Thymus (tissue), 11 donors: ENCODE measurements around the gene NFU1. TPM values are rescaled to one million over a fixed set of nuclear protein-coding genes. Genes with fewer than 3 reads are reported as not detected.
A peak's percentile ranks its signal among the peaks of the same experiment; 100 is the strongest.

ENCODE experiments used
- DNase-seq, 9 donors: peaks; one replicate each; pipeline ENCODE4 v3.0.0-alpha.2; 2013; ENCODE audit warnings: low spot score in 9 of 9, low read depth in 6 of 9, missing footprints in 1 of 9
- H3K27ac ChIP-seq, 2 donors: one replicate each; pipeline ENCODE4 v1.5.1; 2013; ENCODE audit warnings: control low read depth in 1 of 2, low read depth in 1 of 2, low read length in 1 of 2, mild to moderate bottlenecking in 1 of 2, moderate library complexity in 1 of 2
- H3K27me3 ChIP-seq, 2 donors: one replicate each; pipeline ENCODE4 v1.5.1; 2013; ENCODE audit warnings: low read length in 1 of 2; ENCODE audit not compliant: control insufficient read depth in 2 of 2, insufficient read depth in 1 of 2
- H3K36me3 ChIP-seq, 2 donors: one replicate each; pipeline ENCODE4 v1.5.1; 2013; ENCODE audit warnings: low read length in 1 of 2, mild to moderate bottlenecking in 1 of 2, moderate library complexity in 1 of 2; ENCODE audit not compliant: control insufficient read depth in 2 of 2, insufficient read depth in 2 of 2
- H3K4me1 ChIP-seq, 2 donors: one replicate each; pipeline ENCODE4 v1.5.1; 2013; ENCODE audit warnings: low read length in 2 of 2; ENCODE audit not compliant: control insufficient read depth in 2 of 2, insufficient read depth in 2 of 2
- H3K4me3 ChIP-seq, 2 donors: one replicate each; pipeline ENCODE4 v1.5.1; 2013; ENCODE audit warnings: low read length in 2 of 2, control low read depth in 1 of 2, mild to moderate bottlenecking in 1 of 2
- H3K9me3 ChIP-seq, 2 donors: one replicate each; pipeline ENCODE4 v1.5.1; 2013; ENCODE audit warnings: low read length in 1 of 2, mild to moderate bottlenecking in 1 of 2; ENCODE audit not compliant: control insufficient read depth in 2 of 2, insufficient read depth in 1 of 2
- WGBS: extraction: QIAGEN DNeasy Blood & Tissue Kit; methylation state at CpG from one replicate; pipeline ENCODE4 v1.1.7; 2013; 5-methylcytosine and 5-hydroxymethylcytosine counted together
- polyA plus RNA-seq: library from polyadenylated mRNA; stranded (reverse); fragments of 200-250 nt; gene quantifications from one replicate; pipeline ENCODE4 v1.2.3, GENCODE V29; 2013
- total RNA-seq: library from RNA; stranded (reverse); fragments of 120-200 nt; gene quantifications from one replicate; pipeline ENCODE4 v1.2.4, GENCODE V29; 2013
- donor health status: healthy.

Gene NFU1
- total and polyA plus RNA-seq, 2 donors, result 42.8 to 77.2 TPM

DNA sequence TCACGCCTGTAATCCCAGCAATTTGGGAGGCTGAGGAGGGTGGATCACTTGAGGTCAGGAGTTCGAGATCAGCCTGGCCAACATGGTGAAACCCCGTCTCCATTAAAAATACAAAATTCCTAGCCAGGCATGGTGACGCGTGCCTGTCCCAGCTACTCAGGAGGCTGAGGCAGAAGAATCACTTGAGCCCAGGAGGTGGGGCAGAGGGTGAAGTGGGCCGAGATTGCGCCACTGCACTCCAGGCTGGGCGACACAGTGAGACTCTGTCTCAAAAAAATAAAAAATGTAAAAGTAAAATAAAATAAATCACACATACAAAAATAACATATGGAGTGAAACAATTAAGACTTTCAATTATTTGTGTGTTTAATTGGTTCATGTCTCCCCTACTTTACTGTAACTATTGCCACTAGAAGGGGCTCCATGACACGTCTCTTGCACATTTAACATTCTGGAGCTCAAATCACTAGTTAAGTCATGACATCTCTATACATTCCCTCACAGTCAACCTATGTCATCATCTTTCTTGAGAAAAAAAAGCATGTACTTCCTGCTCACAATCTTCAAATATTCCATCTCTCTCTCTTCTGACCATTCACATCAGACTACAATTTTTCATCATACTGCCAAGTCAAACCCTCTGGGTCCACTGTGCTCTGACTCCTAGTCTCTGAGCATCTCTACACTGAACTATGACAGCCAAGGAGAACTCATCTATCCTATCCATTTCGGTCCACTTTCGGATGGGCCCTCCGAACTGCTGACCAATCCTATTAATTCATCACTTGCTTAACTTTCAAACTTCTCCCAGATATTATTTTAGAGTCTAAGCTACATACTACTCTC, 56.9 kb downstream of the NFU1 start:
- Histone ChIP-seq H3K27ac (no peak overlapping the region), H3K36me3 (peaks cover 0 to 3% of the 10 kb centered on the region in 2 donors), H3K4me3 (no peak overlapping the region), H3K27me3 (no peaks in the 10 kb centered on the region), H3K9me3 (no peaks in the 10 kb centered on the region), H3K4me1 (no peaks in the 10 kb centered on the region)
- WGBS, result 97% methylated on average over 12 of the region's 12 CpGs
- no peak for DNase-seq

- Histone ChIP-seq H3K4me1 (no peaks in the 10 kb centered on the region), H3K27me3 (no peaks in the 10 kb centered on the region), H3K36me3 (peaks cover 9 to 10% of the 10 kb centered on the region in 2 donors), H3K9me3 (no peaks in the 10 kb centered on the region), H3K27ac (no peak overlapping the region), H3K4me3 (no peak overlapping the region)
- 97% methylated on average over 6 of the region's 6 CpGs for WGBS
- no peak for DNase-seq
These were observed 60.8 kb downstream of the NFU1 start for GRCh38 chr2:69376403-69376802.

DNA sequence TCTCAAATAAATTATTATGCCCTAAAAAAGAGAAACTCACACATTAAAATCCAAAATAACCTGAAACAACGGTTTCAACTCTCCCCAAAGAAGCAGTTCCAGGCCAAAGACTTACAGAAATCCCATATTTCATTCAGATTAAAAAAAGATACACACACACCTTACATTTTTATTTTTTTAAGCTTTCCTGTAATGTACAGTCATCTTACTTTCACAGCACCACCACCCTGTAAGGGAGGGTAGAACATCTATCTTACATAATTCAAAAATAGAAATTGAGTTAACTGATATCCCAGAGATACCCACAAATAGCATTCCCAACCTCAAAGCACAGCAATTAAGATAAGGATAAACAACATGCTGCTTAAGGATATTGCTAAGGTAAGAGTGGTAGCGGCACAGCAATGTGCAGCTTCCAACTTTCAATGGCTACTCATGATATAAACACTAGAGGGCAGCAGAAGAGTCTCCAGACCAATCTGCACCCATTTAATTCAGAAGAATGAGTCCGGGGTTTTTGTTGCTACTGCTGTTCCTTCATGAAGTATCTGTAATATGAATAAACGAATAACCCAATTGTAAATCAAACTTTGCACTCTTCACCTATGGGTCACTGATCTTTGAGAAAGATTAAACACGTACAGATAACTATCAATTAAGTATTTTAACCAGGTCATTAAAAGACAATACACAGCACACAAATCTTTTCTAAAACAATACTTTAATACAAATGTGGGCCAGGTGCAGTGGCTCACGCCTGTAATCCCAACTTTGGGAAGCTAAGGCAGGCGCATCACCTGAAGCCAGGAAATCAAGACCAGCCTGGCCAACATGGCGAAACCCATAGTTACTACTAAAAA, 61.5 kb downstream of the NFU1 start:
- DNase-seq, result peak in 3 of 9 donors; percentile 9 to 58 (median 41)
- Histone ChIP-seq H3K4me3 (no peak overlapping the region), H3K9me3 (no peaks in the 10 kb centered on the region), H3K27me3 (no peaks in the 10 kb centered on the region), H3K4me1 (no peaks in the 10 kb centered on the region), H3K36me3 (peaks cover 10 to 16% of the 10 kb centered on the region in 2 donors), H3K27ac (no peak overlapping the region)
- WGBS, result 92% methylated on average over 8 of the region's 8 CpGs

- H3K27ac ChIP-seq, result no peak overlapping the region
- H3K27me3 ChIP-seq, result no peaks in the 10 kb centered on the region
- no peak overlapping the region for H3K4me3 ChIP-seq
- no peaks in the 10 kb centered on the region for H3K4me1 ChIP-seq
- H3K36me3 ChIP-seq, result peaks cover 30 to 41% of the 10 kb centered on the region in 2 donors
- DNase-seq, result no peak
- H3K9me3 ChIP-seq, result no peaks in the 10 kb centered on the region
These were observed 64.5 kb downstream of the NFU1 start for GRCh38 chr2:69372767-69373166.

GRCh38 chr2:69369802-69370201, 67.4 kb downstream of the NFU1 start:
- Histone ChIP-seq H3K9me3 (no peaks in the 10 kb centered on the region), H3K36me3 (peaks cover 32 to 50% of the 10 kb centered on the region in 2 donors), H3K27ac (no peak overlapping the region), H3K4me3 (no peak overlapping the region), H3K27me3 (no peaks in the 10 kb centered on the region), H3K4me1 (no peaks in the 10 kb centered on the region)
- DNase-seq, result no peak
- WGBS, result 98% methylated on average over 1 of the region's 1 CpG

DNA sequence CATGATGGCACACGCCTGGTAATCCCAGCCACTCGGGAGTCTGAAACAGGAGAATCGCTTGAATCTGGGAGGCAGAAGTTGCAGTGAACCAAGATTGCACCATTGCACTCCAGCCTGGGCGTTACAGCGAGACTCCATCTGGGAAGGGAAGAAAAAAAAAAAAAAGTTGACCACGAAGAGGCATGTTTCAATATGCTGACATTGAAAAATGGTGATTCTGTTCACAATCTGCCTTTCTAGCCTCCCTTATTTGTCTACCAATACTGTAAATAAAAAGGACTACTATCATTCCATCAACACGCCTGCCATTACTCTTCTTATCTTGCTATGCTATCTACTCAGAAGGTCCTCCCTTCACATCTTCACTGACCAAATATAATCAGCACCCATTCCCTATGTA, 68.6 kb downstream of the NFU1 start:
- no peaks in the 10 kb centered on the region for H3K9me3 ChIP-seq
- H3K36me3 ChIP-seq, result peaks cover 32 to 51% of the 10 kb centered on the region in 2 donors
- H3K27me3 ChIP-seq, result no peaks in the 10 kb centered on the region
- DNase-seq, result no peak
- no peak overlapping the region for H3K27ac ChIP-seq
- H3K4me3 ChIP-seq, result no peak overlapping the region
- H3K4me1 ChIP-seq, result no peaks in the 10 kb centered on the region
- WGBS, result 98% methylated on average over 7 of the region's 7 CpGs

- no peak for DNase-seq
- H3K27ac ChIP-seq, result no peak overlapping the region
- H3K36me3 ChIP-seq, result peaks cover 29 to 57% of the 10 kb centered on the region in 2 donors
- no peaks in the 10 kb centered on the region for H3K27me3 ChIP-seq
- no peak overlapping the region for H3K4me3 ChIP-seq
- H3K9me3 ChIP-seq, result no peaks in the 10 kb centered on the region
- no peaks in the 10 kb centered on the region for H3K4me1 ChIP-seq
These were observed 77.9 kb downstream of the NFU1 start for GRCh38 chr2:69359371-69359770.

GRCh38 chr2:69358914-69359313, 78.3 kb downstream of the NFU1 start:
- Histone ChIP-seq H3K9me3 (no peaks in the 10 kb centered on the region), H3K36me3 (peaks cover 29 to 58% of the 10 kb centered on the region in 2 donors), H3K4me3 (no peak overlapping the region), H3K4me1 (no peaks in the 10 kb centered on the region), H3K27ac (no peak overlapping the region), H3K27me3 (no peaks in the 10 kb centered on the region)
- no peak for DNase-seq
- WGBS, result 93% methylated on average over 3 of the region's 3 CpGs

GRCh38 chr2:69356471-69356870, 80.8 kb downstream of the NFU1 start:
- WGBS, result 98% methylated on average over 5 of the region's 5 CpGs
- H3K27me3 ChIP-seq, result no peaks in the 10 kb centered on the region
- no peak for DNase-seq
- peaks cover 24 to 44% of the 10 kb centered on the region in 2 donors for H3K36me3 ChIP-seq
- no peak overlapping the region for H3K4me3 ChIP-seq
- H3K9me3 ChIP-seq, result no peaks in the 10 kb centered on the region
- no peaks in the 10 kb centered on the region for H3K4me1 ChIP-seq
- H3K27ac ChIP-seq, result no peak overlapping the region
